Left ventricle myocardium inferior (tissue), 1 donor: ENCODE results near the gene CAPZA1. TPM values are rescaled to one million over a fixed set of nuclear protein-coding genes. Genes with fewer than 3 reads are reported as not detected.

ENCODE experiments used
- DNase-seq: peaks from one replicate; pipeline ENCODE4 v3.0.0-alpha.2; 2020
- H3K27ac ChIP-seq: fragments of 200-600 bp; replicated peaks from 2 replicates; pipeline ENCODE4 v1.8.0; 2021
- H3K27me3 ChIP-seq: fragments of 200-600 bp; 2 replicates; pipeline ENCODE4 v1.8.0; 2021; ENCODE audit warnings: low read depth
- H3K36me3 ChIP-seq: fragments of 200-600 bp; 2 replicates; pipeline ENCODE4 v1.8.0; 2021
- H3K4me1 ChIP-seq: fragments of 200-600 bp; 2 replicates; pipeline ENCODE4 v1.8.0; 2021
- H3K4me3 ChIP-seq: fragments of 200-600 bp; 2 replicates; pipeline ENCODE4 v1.8.0; 2021; ENCODE audit warnings: mild to moderate bottlenecking, moderate library complexity
- H3K9me3 ChIP-seq: fragments of 200-600 bp; replicated peaks from 2 replicates; pipeline ENCODE4 v1.8.0; 2021
- CTCF ChIP-seq: fragments of 200-600 bp; IDR thresholded peaks from 2 replicates; pipeline ENCODE4 v1.8.0; 2021; ENCODE audit warnings: antibody characterized with exemption, mild to moderate bottlenecking, borderline replicate concordance
- intact Hi-C: fragments of 100-400 bp; cut with micrococcal nuclease; formaldehyde crosslinking; loops from one replicate; pipeline ENCODE4 v1.11.0; 2022
- total RNA-seq: library from RNA; stranded (reverse); fragmentation: NEBNext Ultra II Directional; extraction: Animal tissue kit (Norgen Biotek cat#: 25700); gene quantifications from one replicate; pipeline ENCODE4 v1.2.1, GENCODE V29; 2021
- donor health status: DM: no; HTN: yes; CAD: no; lungs with severe emphysema.

CAPZA1 gene
- total RNA-seq, 1 donor from 2014 or later = 24.6 TPM

GRCh38 chr1:112702067-112702395, 82.4 kb downstream of the CAPZA1 start:
- TF ChIP-seq CTCF = no peak
- Histone ChIP-seq H3K4me3 (no peak overlapping the region), H3K9me3 (no peaks in the 10 kb centered on the region), H3K36me3 (peaks cover 43% of the 10 kb centered on the region), H3K27ac (peak overlapping the region; percentile 99), H3K27me3 (no peaks in the 10 kb centered on the region), H3K4me1 (peaks cover 92% of the 10 kb centered on the region)
- no peak for DNase-seq
- intact Hi-C loops = loop anchor here (5.0 kb wide), 1 partner anchor 305 kb away; the partner anchor contains the start of gene CTTNBP2NL

GRCh38 chr1:112702420-112703261, 83.0 kb downstream of the CAPZA1 start:
- H3K27ac ChIP-seq = peak overlapping the region; percentile 99
- H3K36me3 ChIP-seq = peaks cover 41% of the 10 kb centered on the region
- no peaks in the 10 kb centered on the region for H3K9me3 ChIP-seq
- H3K27me3 ChIP-seq = no peaks in the 10 kb centered on the region
- H3K4me3 ChIP-seq = no peak overlapping the region
- intact Hi-C loops = loop anchor here (5.0 kb wide), 1 partner anchor 305 kb away; the partner anchor contains the start of gene CTTNBP2NL
- H3K4me1 ChIP-seq = peaks cover 92% of the 10 kb centered on the region
- DNase-seq = no peak
- TF ChIP-seq CTCF = no peak

DNA sequence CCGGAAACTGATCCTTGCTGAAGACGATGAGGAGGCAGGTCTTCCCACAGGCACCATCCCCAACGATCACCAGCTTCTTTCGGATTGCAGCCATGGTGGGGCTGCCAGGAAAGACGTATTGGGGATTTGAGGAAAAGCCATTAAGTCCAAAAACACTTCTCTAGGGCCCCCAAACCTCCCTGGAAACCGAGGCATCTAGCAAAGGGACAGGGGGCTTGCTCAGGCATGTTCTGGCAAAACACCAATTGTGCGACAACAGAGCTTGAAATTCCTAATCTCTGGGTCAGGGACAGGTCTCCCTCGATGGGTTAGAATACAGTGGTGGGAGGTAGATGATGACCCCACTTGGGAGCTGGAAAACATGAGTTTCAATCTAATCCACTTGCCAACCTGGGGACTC, 84.1 kb downstream of the CAPZA1 start:
- no peaks in the 10 kb centered on the region for H3K9me3 ChIP-seq
- DNase-seq = no peak
- peaks cover 30% of the 10 kb centered on the region for H3K36me3 ChIP-seq
- TF ChIP-seq CTCF = no peak
- intact Hi-C loops = loop anchor here (5.0 kb wide), 1 partner anchor 306 kb away; the partner anchor contains the start of gene CTTNBP2NL
- no peaks in the 10 kb centered on the region for H3K27me3 ChIP-seq
- peak overlapping the region; percentile 99 for H3K4me3 ChIP-seq
- peaks cover 86% of the 10 kb centered on the region for H3K4me1 ChIP-seq
- H3K27ac ChIP-seq = peak overlapping the region; percentile 99

- no peak for TF ChIP-seq CTCF
- peak overlapping the region; percentile 99 for H3K27ac ChIP-seq
- peaks cover 27% of the 10 kb centered on the region for H3K36me3 ChIP-seq
- no peaks in the 10 kb centered on the region for H3K27me3 ChIP-seq
- intact Hi-C loops = loop anchor here (5.0 kb wide), 1 partner anchor 307 kb away; the partner anchor contains the start of gene CTTNBP2NL
- peaks cover 79% of the 10 kb centered on the region for H3K4me1 ChIP-seq
- H3K9me3 ChIP-seq = no peaks in the 10 kb centered on the region
- no peak for DNase-seq
- peak overlapping the region; percentile 99 for H3K4me3 ChIP-seq
These were observed 84.8 kb downstream of the CAPZA1 start for GRCh38 chr1:112704391-112704933.

DNA sequence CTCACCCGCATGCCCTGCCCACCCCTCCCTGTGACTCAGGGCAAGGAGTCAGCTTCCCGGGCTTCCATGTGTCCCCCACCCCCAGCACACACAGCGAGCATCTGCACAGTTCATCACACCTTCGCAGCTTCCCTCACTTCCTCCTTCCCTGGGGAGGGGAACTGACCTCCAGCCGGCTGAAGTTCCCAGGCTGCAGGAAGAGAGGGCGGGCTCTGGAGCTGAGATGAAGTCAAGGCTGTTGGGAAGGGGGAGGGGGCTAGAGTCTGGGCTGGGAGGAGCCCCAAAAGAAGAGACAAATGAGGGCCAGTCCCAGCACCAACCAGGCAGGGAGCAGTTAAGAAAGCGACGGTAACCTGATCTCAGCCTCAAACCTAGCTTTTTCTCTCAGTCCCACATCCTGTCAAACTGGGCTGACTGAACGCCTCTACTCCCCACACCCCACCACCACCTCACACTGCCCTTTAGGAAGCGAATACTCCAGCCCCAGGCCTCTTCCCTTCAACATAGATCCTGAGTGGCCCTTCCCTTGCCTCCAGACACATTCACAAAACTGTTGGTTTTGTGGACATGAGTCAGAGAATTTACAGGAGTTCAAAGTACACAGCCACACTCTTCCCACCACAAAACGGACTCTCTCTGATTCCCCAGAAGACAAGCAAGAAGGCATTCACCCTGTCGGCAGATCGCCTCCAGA, 85.4 kb downstream of the CAPZA1 start:
- Histone ChIP-seq H3K4me3 (peak overlapping the region; percentile 99), H3K36me3 (peaks cover 22% of the 10 kb centered on the region), H3K27me3 (no peaks in the 10 kb centered on the region), H3K4me1 (peaks cover 73% of the 10 kb centered on the region), H3K9me3 (no peaks in the 10 kb centered on the region), H3K27ac (peak overlapping the region; percentile 99)
- peak; percentile 90 for DNase-seq
- no peak for TF ChIP-seq CTCF
- intact Hi-C loops = loop anchor here (5.0 kb wide), 2 partner anchors 88 to 308 kb away; partner anchors contain the start of genes CAPZA1, CTTNBP2NL and ST7L
